GM18520 (cell line): ENCODE results near the gene DPP10.
"Not testable (repeated sequence)": the region's sequence is repeated elsewhere in the genome, so short reads cannot be mapped to it uniquely, and the experiment has no call there.

ENCODE experiments used
- ATAC-seq: cut with Tn5 transposase; IDR thresholded peaks from one replicate; pipeline ENCODE4 v1.9.1; 2021; ENCODE audit not compliant: unreplicated experiment

The DPP10 gene

DNA sequence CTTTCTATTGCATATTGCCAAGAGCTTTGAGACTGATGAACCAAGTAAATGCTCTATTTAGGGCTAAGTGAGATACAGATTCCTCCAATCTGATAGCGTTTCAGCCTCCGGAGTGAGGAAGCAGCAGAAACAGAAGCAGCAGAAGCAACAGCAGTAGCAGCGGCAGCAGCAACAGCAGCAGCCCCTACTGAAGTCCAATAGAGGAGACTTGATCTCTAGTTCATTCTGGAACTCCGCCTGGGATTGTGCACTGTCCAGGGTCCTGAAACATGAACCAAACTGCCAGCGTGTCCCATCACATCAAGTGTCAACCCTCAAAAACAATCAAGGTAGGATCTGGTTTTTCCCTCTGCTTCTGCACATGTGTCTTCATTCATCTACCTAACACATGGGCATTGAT lies at the start of gene DPP10:
TSS of gene DPP10 (plus strand) at position 132 of the 400 bp plus-strand sequence.
- no peak for ATAC-seq

DNA sequence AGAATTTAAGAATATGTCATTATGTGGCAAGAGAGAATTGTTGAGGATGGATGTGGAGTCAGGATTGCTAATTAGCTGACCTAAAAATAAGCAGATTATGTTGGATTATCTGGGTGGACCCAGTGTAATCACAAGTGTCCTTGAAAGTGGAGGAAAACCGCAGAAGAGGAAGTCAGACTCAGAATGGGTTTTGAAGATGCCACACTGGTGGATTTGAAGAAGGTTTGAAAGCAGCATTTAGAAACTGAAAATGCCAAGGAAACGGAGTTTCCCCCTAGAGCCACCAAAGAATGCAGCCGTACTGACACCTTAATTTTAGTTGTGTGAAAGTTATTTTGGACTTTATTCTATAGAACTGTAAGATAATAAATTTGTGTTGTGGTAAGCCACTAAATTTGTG lies 41.6 kb upstream of the DPP10 start:
- no peak for ATAC-seq

DNA sequence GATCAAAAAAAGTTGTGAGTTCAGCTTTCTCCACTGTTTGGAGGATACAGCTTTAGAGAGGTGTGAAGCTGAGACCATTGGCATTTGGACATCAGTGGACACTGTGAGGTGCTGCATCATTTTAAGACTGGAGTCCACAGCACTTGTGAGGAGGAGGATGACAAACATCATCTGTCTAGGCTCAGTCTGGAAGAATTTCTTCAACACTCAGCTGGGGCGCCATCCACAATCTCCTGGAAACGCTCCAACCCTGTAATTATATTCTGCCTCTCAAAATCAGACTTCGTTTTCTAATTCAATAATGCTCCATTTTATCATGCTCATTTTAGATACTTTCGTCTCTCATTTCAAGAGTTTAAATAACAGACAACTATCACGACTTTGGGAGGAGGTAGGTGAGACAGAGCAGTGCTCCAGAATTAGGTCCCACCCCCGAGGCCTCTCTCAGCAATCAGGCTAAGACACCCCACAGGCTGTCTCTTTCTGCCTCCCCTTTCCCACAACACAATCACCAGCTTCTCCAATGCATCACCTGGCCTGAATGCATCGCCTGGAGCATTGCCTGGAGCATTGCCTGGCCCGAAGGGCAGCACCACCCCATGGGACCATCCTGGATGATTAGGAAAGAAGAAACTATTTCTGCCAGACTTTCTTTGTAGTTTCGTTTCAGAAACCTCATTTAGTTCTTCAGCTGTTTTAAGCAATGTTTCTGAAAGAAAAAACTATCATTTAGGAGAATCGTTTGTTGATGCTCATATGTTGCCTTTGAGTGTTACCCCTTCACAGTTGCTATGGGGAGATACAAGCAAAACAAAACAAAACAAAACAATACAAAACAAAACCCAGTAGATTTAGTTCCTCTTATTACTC lies 37.0 kb upstream of the DPP10 start:
- no peak for ATAC-seq

DNA sequence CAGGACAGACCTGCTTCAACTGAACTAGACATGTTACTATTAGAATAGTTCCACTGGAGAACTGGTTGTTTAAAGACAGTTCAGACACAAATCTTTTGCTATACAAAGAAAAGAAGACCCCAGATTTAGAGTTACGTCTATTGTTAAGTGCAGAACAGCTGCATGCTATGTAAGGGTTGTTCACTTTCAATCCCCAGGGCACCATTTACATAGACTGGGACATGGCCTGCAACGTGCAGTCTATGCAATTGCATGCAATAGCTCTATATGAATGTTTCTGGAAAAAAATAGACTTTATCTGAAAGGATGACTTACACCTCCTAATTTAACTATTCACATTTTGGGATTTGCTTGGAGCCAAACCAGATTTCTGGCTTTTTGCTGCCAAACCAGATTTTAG lies 36.1 kb upstream of the DPP10 start:
- ATAC-seq = no peak

DNA sequence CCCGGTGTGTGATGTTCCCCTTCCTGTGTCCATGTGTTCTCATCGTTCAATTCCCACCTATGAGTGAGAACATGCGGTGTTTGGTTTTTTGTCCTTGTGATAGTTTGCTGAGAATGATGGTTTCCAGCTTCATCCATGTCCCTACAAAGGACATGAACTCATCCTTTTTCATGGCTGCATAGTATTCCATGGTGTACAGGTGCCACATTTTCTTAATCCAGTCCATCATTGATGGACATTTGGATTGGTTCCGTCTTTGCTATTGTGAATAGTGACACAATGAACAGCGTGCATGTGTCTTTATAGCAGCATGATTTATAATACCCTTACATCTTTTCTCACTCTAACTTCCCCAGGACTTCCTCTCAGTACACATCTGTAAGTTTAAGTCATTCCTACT lies 35.1 kb upstream of the DPP10 start:
- not testable (repeated sequence) for ATAC-seq

DNA sequence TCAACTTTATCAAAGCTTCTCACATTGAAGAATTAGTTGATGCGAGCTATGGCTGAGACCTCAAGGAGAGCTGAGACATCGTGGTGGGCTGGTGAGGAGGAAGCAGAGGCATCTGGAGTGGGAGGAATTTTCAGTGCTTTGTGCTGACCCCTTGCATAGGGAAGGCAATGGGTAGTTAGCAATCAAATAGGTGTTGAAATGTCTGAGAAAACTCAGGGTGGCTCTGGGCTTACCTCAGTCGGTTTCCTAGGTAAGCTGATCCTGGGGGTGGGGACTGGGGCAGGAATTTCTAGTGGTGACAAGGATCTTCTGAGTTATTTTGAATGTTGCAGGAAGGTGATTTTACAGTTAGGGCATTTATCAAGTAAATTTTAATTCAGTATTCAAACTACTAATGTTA lies 20.7 kb upstream of the DPP10 start:
- ATAC-seq = no peak

DNA sequence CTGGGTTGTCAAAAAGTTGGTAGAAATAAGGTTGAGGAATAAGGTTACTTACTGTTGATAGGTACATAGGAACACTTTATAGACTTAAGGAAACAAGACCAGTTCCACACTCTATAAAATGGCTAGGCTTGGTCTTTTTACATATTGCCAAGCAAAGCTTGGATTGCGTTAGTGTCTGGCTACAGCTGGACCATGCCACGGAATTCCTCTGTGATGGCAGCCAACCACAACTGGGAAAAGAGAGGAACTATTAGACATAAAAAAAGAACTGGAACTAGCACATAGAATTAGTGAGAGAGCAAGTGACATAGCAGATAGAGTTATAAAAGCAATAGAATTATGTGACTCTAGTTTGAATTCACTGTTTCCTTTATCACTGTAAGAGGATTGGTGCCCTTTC lies 17.7 kb upstream of the DPP10 start:
- ATAC-seq = no peak

DNA sequence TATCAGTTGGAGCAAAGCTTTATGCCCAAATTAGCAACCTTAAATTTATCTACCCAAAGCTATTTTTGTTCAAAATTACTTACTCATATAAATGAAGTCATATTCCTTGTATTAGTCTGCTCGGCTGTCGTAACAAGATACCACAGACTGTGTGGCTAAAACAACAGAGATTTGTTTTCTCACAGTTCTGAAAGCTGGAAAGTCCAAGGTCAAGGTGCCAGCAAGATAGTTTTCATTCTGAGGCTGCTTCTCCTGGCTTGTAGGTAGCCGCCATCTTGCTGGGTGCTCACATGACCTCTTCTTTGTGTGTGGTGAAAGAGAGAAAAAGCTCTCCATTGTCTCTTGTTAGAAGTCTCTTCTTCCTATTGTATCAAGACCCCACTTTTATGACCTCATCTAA lies 15.7 kb upstream of the DPP10 start:
- no peak for ATAC-seq

DNA sequence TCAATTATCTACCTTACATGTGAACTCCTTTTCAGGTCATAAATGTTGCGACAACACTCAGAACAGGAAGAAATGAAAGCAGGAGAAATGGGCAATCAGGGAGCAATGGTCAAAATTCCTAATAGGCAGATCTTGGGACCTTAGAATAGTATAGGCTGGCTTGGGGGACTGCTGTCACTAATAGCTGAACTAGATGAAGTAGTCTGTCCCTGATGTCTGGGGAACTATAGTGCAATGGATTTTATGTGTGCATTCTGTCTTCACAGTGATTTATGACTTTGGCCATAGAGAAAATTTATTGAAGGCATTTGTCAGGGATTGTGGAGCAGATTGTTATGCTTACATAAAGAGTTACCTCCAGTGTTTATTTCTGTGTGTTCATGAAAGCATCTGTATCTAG lies 6.1 kb upstream of the DPP10 start:
- ATAC-seq = no peak

DNA sequence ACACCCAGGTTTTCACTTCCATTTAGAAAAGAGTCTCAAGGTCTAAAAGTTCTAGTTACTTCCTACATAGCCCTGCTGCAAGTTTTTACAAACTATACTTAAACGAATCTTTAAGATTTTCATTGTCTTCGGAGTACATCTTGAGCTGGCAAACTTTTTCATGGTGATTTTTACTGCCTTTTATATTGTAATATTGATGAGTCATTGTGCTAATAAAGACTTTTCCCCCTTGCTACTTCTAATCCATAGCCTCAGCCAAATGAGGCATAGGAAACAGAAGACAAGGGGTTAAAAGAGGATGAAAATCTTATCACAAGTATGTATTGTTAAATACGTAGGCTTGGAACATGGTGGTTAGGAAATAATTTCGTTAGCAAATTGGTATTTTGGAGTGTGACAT lies 4.1 kb downstream of the DPP10 start:
- no peak for ATAC-seq

DNA sequence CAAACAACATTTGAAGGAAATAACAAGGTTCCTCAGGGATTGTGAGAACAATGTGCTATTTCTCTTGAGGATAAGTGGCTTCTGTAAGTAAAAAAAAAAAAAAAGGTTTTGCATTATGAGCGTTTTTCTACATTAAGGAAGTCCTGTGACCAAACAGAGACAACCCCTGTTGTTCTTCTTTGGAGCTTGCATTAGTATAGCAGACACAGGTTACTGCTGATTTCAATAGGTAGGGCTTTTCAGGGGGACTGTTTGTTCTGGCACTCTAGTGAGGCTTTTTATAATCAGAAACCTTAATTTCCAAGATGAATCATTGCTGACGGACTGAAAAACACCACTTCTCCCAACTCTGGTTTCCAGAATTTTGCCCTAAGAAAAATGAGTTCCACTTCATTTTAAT lies 8.2 kb downstream of the DPP10 start:
- no peak for ATAC-seq

DNA sequence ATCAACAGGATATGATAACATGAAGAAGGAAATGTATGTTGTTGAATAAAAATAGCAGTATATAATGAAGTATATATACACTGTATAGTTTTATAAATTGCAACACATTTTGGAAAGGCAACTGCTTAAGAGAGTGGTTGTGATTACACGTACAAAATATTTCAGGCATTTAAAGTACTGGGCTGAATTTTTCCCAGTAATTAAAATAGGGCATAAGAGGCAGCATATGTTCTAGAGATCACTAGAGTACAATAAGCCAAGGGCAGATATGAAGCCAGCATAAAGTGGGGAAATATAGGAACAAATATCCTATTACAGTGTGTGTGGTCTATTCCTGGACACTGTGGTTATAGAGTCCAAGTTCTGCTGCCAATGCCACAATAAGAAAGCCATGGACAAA lies 14.1 kb downstream of the DPP10 start:
- ATAC-seq = no peak

DNA sequence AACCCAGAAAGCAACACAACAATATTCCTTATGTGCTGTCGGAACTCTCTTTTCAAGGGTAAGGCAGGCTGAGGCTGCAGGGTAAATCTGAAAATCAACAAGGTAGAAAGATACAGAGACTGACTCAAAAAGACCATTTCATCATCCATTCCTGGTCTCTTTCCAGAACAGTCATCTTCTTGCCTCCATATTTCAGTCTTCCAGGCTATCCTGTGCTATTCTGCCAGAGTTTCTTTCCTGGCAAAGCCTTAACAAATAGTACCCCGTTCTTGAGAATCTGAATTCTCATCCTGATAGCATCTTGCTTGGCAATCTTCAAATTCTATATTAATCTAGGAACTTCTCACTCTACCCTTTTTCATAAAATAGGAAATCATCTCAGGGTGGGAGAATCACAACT lies 15.5 kb downstream of the DPP10 start:
- no peak for ATAC-seq

DNA sequence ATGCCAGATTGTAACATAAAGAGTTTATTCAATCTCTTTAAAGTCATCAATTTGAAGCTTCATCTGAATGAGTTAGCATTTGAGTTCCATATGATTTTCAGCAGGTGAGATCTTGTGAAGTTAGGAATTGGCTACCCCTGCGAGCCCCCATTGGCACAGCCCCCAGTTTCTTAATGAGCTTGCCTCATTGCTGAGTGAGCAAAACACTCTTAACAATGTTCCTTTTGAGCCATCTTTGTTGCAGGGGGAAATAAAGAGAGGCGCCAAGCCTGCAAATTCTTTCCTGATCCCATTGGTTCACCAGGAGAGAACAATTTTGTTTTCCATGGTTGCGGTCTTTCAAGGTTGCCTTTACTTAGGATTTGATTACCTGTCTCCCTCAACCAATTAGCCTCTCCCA lies 18.7 kb downstream of the DPP10 start:
- ATAC-seq = no peak

DNA sequence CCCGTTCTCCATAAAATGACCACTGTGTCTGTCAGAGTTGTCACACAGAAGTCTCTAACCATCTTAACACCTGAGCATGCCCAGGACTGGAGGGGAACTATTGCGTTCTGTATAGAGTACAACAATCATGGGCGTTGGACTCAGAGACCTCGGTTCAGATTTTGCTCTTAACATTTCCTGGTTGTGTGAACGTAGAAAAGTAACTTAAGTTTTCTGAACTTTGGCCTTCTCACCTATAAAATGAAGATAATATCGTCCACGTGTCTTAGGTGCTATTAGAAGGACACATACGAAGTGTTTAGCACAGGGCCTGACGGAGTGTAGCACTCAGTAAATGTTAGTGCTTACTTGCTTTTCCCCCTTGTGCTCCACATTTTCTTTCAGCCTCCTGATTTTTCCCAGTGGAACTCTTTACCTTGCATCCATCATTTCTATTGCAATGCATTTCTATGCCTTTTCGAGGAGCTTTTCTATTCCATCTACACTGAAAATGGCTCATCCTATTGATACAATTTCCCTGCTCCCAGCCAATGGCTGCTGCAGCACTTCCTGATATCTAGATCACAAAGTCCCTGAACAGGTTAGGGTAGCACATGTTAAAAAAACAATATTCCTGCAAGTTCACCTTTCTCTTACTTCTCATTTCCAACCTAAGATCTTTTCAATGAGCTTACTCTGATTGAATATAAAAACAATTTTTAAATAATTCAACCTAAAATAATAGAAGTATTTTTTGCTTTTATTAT lies 22.7 kb downstream of the DPP10 start:
- no peak for ATAC-seq

DNA sequence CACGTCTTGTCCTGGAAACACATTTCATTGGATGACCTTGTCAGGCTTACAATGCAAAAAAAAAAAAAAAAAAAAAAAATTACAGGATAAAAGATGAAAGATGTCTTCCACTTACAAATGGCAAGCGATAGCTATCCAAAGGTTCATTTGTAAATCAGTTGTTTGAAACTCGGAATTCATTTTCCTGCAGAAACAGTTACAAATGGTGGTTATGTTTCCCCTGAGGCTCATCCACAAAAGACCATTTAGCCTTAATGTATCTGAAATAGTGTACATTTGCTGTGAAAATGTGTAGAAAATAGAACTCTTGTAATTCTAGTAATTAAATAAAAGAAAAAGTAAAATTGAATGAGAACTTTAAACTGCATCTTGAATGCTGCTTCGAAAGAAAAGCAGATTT lies 25.9 kb downstream of the DPP10 start:
- ATAC-seq = no peak

DNA sequence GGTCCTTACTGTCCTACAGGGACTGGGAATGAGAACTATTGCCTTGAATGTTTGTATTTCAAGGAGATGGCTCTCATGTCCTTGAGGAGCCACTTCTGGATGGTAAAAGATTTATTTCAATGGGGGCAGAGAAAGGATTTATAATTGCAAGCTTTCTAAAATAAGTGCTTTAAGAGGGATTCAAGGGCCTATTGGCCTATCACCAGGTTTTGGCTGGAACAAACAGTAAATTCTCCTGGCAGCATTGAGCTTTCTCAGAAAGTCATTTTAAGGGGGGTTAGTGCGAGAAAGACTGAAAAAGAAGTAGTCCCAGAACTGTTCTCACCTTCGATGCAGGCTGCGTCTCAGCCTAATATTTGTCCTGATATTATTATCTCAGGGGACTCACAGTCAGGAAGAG lies 29.8 kb downstream of the DPP10 start:
- no peak for ATAC-seq

DNA sequence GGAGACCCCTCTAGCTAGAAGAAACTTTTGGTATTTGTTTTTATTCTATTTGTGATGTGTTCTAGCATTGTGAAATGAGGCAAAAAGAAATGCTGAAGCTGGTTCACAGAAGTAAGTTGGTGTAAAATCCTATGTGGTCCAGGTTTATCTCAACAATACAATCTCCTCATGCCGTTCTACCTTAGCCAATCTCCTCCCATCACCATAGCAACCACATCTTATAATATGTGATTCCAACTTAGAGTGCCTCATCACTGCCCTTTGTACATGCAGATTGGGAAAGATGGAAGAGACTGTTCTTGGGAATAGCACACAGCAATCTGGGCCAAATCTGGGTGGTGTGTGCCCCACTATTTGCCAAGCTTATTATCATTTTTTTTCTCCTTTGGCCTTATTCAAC lies 30.3 kb downstream of the DPP10 start:
- ATAC-seq = no peak

DNA sequence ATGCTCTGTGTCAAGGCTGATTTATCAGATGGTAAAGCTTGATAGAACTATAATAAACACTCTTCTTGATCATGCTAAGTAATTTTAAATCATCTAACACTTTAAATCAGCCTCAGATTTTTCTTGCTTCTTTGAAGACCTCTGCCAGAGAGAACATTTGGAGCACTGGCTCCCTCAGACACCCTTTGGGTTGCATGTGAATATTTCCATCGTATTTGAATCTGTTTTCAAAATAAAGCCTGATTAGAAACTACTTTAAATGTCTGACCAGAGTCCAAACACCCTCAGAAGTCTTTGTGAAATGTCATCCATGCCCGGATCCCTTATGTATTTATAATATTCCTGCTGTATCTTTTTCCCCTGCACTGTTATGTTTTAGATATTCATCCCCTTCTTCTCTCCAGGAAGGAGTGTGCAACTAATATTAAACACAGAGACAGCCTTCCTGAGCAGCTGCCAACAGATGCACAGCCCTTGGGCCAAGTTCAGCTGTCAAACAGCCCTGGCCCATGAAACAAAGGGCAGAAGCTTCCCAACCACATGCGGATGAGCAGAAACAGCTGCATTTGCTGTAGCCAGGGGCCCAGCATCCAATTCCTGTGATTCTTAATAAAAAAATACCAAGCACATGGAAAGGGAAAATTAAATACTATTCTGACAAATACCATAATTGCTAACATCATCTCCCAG lies 46.5 kb downstream of the DPP10 start:
- ATAC-seq = no peak

DNA sequence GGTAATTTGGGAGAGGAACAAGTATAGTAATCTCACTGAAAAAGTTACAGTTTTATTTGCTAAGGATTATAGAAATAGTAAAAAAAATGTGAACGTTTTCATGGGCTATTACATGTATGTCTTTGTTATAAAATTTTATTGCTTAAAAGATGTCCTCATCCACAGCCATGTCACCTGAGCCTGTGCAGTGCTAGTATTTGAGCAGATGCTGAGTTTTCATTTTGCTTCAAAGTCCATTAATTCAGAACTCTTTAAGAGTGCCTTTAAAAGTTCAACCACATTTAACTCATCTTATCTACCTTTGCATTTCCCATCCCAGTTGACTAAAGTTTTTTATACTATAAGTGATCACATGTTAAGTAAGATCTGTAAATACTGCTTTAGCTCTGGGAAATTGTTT lies 52.6 kb downstream of the DPP10 start:
- no peak for ATAC-seq

DNA sequence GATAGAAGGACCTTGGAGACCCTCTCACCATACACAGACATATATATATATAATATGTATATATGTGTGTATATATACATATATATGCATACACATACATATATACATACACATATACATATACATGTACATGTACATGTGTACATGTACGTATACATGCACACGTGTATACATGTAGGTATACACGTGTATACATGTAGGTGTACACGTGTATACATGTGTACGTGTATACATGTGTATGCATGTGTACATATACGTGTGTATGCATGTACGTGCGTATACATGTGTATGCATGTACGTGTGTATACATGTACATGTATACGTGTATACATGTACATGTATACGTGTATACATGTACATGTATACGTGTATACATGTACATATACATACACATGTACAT lies 54.5 kb downstream of the DPP10 start:
- no peak for ATAC-seq

DNA sequence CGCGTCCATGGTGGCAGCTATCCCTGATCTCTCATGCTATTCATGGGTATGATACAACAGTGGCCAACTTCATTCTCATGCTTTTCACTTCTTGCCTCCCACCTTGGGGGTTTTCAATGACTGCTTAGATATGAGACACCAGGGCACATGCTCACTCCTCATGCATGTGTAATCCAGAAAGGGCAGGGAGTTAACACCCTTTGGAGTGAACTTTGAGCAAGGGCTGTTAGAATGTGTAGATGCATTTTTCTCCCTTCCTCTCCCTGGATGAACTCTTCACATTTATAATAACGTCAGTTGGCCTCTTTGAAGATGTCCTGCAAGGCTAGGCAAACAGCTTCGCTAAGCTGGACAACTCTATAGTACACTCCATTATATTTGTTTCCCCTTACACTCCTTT lies 56.7 kb downstream of the DPP10 start:
- ATAC-seq = no peak
